ENCODE measurements around the gene RARRES2.

Gene RARRES2

GRCh38 chr7:150384406-150385301, 43.2 kb upstream of the RARRES2 start:
- no peak overlapping the region for H3K27ac ChIP-seq
- POLR2A ChIA-PET (ENCODE audit: low non-redundant PET), result no interaction called here
- no peak for DNase-seq (ENCODE audit: low spot score)
- CTCF ChIA-PET, result no interaction called here
- TF ChIP-seq, protein P1, sequence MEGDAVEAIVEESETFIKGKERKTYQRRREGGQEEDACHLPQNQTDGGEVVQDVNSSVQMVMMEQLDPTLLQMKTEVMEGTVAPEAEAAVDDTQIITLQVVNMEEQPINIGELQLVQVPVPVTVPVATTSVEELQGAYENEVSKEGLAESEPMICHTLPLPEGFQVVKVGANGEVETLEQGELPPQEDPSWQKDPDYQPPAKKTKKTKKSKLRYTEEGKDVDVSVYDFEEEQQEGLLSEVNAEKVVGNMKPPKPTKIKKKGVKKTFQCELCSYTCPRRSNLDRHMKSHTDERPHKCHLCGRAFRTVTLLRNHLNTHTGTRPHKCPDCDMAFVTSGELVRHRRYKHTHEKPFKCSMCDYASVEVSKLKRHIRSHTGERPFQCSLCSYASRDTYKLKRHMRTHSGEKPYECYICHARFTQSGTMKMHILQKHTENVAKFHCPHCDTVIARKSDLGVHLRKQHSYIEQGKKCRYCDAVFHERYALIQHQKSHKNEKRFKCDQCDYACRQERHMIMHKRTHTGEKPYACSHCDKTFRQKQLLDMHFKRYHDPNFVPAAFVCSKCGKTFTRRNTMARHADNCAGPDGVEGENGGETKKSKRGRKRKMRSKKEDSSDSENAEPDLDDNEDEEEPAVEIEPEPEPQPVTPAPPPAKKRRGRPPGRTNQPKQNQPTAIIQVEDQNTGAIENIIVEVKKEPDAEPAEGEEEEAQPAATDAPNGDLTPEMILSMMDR (conservative IDR thresholded peaks at IDR 0.05; ENCODE audit: low read depth), result no peak

- ChIA-PET POLR2A (ENCODE audit: low non-redundant PET) (no interaction called here), CTCF (no interaction called here)
- no peak overlapping the region for H3K27ac ChIP-seq
- TF ChIP-seq, protein P1 (conservative IDR thresholded peaks at IDR 0.05; ENCODE audit: low read depth), result no peak
- DNase-seq (ENCODE audit: low spot score), result no peak
These were observed 42.4 kb upstream of the RARRES2 start for GRCh38 chr7:150383710-150384397.

GRCh38 chr7:150382844-150383225, 41.4 kb upstream of the RARRES2 start:
- TF ChIP-seq, protein P1 (conservative IDR thresholded peaks at IDR 0.05; ENCODE audit: low read depth), result no peak
- POLR2A ChIA-PET (ENCODE audit: low non-redundant PET), result no interaction called here
- no peak for DNase-seq (ENCODE audit: low spot score)
- CTCF ChIA-PET, result no interaction called here
- peak overlapping the region; percentile 4; the same call in 1 of the 2 replicates for H3K27ac ChIP-seq

- ChIA-PET POLR2A (ENCODE audit: low non-redundant PET) (no interaction called here), CTCF (no interaction called here)
- TF ChIP-seq, protein P1 (conservative IDR thresholded peaks at IDR 0.05; ENCODE audit: low read depth), result no peak
- peak overlapping the region; percentile 4; the same call in 1 of the 2 replicates for H3K27ac ChIP-seq
- DNase-seq (ENCODE audit: low spot score), result no peak
These were observed 40.9 kb upstream of the RARRES2 start for GRCh38 chr7:150382123-150382843.

DNA sequence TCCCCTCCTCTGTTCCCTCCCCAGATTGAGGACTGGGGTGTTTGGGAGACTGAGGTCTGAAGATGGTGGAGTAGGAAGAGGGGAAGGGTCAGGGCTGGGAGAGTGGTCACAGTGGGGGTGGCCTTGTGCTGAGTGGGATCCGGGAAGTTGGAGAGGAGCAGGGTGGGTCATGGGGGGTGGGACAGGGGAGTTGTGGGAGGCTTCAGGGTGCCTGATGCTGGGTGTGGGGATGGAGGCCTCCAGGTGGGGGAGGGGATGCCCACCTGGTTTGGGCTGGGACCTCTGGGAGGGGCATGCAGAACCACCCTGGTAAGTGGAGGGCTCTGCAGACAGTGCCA, 40.3 kb upstream of the RARRES2 start:
- POLR2A ChIA-PET (ENCODE audit: low non-redundant PET), result no interaction called here
- DNase-seq (ENCODE audit: low spot score), result no peak
- TF ChIP-seq, protein P1 (conservative IDR thresholded peaks at IDR 0.05; ENCODE audit: low read depth), result no peak
- CTCF ChIA-PET, result no interaction called here
- peak overlapping the region; percentile 4; the same call in 1 of the 2 replicates for H3K27ac ChIP-seq

DNA sequence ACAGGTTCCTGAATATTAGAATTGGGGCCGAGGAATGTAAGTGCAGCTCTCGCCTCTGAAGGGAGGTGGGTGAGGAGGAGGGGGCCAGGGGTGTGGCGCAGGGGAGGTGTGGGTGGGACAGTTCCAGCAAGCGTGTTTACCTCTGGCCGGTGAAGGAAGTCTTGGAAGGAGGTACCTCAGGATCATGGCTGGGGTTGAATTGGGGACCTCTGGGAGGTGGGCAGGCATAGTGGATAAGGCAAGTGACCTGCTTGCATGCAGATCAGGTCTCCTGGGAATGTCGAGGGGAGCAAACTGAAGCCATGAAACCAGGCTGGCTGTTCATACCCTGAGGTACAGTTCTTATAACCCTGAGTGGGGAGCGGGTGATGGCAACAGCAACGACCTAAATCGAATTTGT, 39.7 kb upstream of the RARRES2 start:
- peak overlapping the region; percentile 54 for H3K27ac ChIP-seq
- TF ChIP-seq, protein P1 (conservative IDR thresholded peaks at IDR 0.05; ENCODE audit: low read depth), result no peak
- ChIA-PET CTCF (no interaction called here), POLR2A (ENCODE audit: low non-redundant PET) (interaction anchor here (0.6 kb wide), 1 partner anchor 541 kb away, joined by 3 read pairs; no protein-coding TSS in a partner anchor)
- no peak for DNase-seq (ENCODE audit: low spot score)

Measured in RWPE1 (cell line).